IPS-15b (cell line): ENCODE data around the gene TMEM135.

Experiments
- H3K27me3 ChIP-seq: one replicate; pipeline ENCODE4 v1.6.1; 2013; ENCODE audit warnings: low read length; ENCODE audit not compliant: control insufficient read depth, insufficient read depth
- H3K36me3 ChIP-seq: one replicate; pipeline ENCODE4 v1.6.1; 2013; ENCODE audit warnings: low read length; ENCODE audit not compliant: control insufficient read depth, insufficient read depth
- H3K4me1 ChIP-seq: one replicate; pipeline ENCODE4 v1.6.1; 2013; ENCODE audit warnings: mild to moderate bottlenecking, low read length; ENCODE audit not compliant: control insufficient read depth, insufficient read depth
- H3K4me3 ChIP-seq: one replicate; pipeline ENCODE4 v1.5.1; 2013; ENCODE audit warnings: low read depth, low read length
- H3K9ac ChIP-seq: one replicate; pipeline ENCODE4 v1.6.1; 2013; ENCODE audit warnings: low read depth, mild to moderate bottlenecking, low read length
- H3K9me3 ChIP-seq: one replicate; pipeline ENCODE4 v1.6.1; 2013; ENCODE audit warnings: mild to moderate bottlenecking, low read length; ENCODE audit not compliant: control insufficient read depth, insufficient read depth

TMEM135 gene

DNA sequence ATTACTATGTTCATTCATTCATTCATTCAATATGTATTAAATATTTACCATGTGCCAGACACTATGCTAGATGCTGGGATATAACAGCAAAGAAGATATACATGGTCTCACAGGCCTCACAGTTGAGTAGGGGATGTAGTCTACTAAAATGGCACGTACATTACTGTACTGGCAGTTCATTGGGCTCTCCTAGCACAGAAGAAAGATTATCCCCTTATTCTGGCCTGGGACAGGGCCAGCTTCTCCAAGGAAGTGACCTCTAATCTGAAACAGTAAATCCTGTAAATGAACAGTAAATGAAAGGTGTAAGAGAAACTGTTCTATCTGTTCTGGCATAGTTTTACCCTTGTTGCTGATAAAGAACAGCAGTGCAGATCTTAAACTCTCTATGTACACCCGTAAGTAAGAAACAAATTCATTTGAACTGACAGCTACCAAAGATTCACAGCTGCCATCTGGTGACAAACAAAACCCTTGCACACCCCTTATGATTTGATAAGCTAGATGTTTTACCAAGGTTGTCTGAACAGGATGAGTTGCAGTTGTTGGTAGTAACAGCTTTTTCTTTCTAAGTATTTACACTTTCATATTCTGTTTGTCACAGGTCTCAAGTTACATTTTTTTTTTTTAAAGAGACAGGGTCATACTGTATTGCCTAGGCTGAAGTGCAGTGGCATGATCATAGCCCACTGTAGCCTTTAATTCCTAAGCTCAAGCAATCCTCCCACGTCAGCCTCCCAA is 263.1 kb downstream of the TMEM135 start:
- Histone ChIP-seq H3K27me3 (no peaks in the 10 kb centered on the region), H3K9me3 (no peaks in the 10 kb centered on the region), H3K36me3 (no peaks in the 10 kb centered on the region), H3K9ac (no peak overlapping the region), H3K4me1 (peaks cover 10% of the 10 kb centered on the region), H3K4me3 (no peak overlapping the region)

DNA sequence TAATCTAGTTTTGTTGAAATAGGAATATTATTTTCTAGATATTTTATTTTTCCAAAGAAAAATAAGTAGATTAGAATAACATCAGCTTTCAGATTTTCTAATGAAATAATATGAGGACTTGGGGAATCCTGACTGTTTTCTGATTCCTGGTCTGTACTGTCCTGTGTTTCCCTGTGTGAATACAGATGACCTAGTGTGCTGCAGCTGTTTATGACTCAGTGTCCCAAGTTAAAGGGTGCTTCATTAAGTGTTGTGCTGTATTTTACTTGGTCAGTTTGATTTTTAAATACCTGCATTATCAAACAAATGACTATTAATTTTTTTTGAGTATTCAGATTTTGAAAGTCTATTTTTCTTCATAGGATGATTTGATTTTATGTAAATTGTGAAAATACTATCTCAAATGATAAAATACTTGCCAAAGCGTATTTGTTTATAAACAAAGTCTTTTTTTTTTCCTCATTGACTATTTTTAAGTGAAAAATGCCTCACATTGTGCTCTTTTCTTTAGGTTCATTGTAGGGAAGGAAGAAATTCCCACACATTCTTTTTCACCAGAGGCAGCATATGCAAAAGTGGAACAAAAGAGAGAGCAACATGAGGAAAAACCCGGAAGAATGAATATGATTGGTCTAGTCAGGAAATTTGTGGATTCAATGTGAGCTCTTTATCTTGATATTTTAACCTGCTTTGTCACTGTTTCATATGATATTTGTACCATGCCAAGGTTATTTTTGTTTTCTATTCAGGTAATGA is 264.2 kb downstream of the TMEM135 start:
- no peak overlapping the region for H3K4me3 ChIP-seq
- no peaks in the 10 kb centered on the region for H3K27me3 ChIP-seq
- no peaks in the 10 kb centered on the region for H3K36me3 ChIP-seq
- H3K9ac ChIP-seq, result no peak overlapping the region
- peaks cover 10% of the 10 kb centered on the region for H3K4me1 ChIP-seq
- no peaks in the 10 kb centered on the region for H3K9me3 ChIP-seq

DNA sequence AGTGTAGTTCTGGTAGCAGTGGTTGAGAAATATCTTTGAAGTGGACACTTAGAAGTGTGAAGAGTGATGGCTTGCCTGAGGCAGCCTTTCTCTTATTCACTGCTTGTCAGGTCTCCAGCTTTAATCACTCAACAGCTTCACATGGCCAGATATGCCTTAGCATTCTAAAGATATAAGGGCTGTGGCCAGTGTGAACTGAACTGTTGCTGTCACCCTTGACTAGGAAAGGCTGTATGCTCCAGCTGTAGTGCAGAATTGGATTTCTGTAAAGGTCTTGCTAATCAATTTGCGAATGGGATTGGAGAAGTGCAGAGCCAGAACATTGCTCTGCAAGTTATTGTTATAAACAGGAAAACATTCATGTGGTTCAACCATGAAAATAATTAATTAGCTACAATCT is 266.7 kb downstream of the TMEM135 start:
- no peak overlapping the region for H3K9ac ChIP-seq
- no peak overlapping the region for H3K4me3 ChIP-seq
- no peaks in the 10 kb centered on the region for H3K36me3 ChIP-seq
- no peaks in the 10 kb centered on the region for H3K27me3 ChIP-seq
- peaks cover 10% of the 10 kb centered on the region for H3K4me1 ChIP-seq
- no peaks in the 10 kb centered on the region for H3K9me3 ChIP-seq

DNA sequence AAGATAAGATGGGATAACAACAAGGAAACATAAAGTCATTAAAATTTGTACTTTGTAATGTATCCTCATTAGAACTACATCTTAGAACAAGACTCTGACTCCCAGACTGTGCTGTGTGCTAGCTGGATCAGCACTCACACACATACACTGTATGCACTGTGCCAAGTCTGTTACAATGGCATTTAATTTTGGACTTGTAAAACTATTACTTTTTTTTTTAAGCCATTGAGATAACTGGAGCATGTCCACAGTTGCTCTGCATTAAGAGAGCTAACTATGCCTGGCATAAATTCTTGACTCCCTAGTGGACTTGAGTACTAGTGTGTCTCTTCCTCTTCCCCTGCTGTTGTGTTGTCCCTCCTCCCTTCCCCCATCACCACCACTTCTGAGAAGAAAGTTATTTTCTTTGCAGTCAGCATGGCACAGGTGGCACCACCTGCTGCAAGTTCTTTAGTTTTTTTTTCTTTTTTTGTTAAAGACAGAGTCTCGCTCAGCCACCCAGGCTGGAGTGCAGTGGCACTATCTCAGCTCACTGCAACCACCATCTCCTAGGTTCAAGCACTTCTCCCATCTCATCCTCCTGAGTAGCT is 268.6 kb downstream of the TMEM135 start:
- peaks cover 7% of the 10 kb centered on the region for H3K4me1 ChIP-seq
- no peaks in the 10 kb centered on the region for H3K9me3 ChIP-seq
- no peak overlapping the region for H3K4me3 ChIP-seq
- H3K27me3 ChIP-seq, result no peaks in the 10 kb centered on the region
- no peaks in the 10 kb centered on the region for H3K36me3 ChIP-seq
- H3K9ac ChIP-seq, result no peak overlapping the region

DNA sequence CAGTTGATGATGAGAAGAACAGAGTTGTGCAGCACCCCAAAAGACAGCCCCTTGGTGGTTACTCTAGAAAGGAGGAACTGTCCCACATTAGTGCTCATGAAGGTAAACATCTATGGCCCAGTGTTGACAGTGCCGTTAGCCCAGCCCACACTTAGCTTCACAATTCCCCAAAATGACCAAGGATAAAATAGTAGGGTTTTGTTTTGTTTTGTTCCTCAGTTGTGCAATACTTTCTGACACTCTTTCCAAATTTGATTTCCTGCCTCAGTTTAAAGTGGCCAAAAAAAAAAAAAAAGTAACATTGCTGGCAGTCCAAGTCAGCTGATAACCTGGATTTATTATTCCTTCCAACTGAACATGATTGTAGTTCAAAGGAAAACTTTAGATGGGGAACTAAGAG is 269.4 kb downstream of the TMEM135 start:
- Histone ChIP-seq H3K9ac (no peak overlapping the region), H3K4me1 (peaks cover 3% of the 10 kb centered on the region), H3K36me3 (no peaks in the 10 kb centered on the region), H3K27me3 (no peaks in the 10 kb centered on the region), H3K9me3 (no peaks in the 10 kb centered on the region), H3K4me3 (no peak overlapping the region)

DNA sequence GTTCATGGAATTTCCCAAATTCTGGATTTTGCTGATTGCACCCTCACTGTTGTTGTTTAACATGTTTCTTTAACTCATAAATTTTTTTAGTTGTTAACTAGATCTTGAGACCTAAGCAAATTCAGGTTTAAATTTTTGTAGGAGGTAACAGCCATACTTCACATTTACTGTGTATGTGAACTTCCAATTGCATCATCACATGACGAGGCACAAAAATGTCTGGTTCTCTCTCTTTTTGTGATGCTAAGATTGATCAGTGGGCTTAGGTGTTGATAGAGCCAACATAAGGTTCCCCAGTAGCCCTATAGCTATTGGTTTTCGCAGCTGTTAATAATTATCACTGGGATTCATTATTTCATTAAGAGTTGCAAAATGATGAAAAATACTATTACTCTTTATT is 277.5 kb downstream of the TMEM135 start:
- no peaks in the 10 kb centered on the region for H3K36me3 ChIP-seq
- no peaks in the 10 kb centered on the region for H3K27me3 ChIP-seq
- no peaks in the 10 kb centered on the region for H3K4me1 ChIP-seq
- no peak overlapping the region for H3K4me3 ChIP-seq
- no peaks in the 10 kb centered on the region for H3K9me3 ChIP-seq
- no peak overlapping the region for H3K9ac ChIP-seq

DNA sequence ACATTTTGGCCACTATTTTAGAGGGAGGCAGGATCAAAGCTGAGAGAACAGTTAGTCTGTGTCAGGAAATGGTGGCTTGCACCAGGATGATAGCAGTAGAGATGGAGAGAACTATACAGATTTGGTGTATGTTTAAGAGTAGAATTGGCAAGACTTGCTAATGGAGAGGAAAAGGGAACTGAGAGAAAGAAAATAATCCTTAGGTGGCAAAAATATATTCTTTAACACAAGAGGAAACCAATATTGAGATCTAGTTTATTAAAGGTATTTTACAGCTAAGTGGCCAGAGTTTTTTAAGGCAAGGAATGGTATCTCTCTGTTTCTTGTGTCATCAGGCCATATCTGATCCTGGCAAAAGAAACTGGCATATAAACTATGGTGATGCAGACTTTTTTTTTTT is 278.8 kb downstream of the TMEM135 start:
- no peak overlapping the region for H3K4me3 ChIP-seq
- H3K27me3 ChIP-seq, result no peaks in the 10 kb centered on the region
- H3K36me3 ChIP-seq, result no peaks in the 10 kb centered on the region
- H3K9me3 ChIP-seq, result no peaks in the 10 kb centered on the region
- H3K4me1 ChIP-seq, result no peaks in the 10 kb centered on the region
- H3K9ac ChIP-seq, result no peak overlapping the region

DNA sequence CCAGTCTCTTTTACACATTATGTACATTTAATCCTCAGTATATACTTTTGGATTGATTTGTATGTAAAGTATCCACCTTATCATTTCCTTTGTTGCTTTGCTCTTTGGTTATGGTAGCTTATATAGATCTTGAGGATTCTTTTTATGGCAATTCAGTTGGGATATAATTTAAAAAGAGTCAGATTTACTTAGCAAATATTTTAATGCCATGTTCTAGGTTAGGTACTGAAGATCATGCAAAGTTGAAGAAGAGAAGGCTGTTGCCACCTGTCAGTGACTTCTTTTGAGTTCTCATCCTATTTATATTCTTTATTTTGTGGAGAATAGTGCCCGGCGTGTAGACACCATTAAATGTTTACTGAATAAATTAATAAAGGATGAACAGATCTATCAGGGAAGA is 279.7 kb downstream of the TMEM135 start:
- Histone ChIP-seq H3K9ac (no peak overlapping the region), H3K9me3 (no peaks in the 10 kb centered on the region), H3K4me3 (no peak overlapping the region), H3K36me3 (no peaks in the 10 kb centered on the region), H3K4me1 (no peaks in the 10 kb centered on the region), H3K27me3 (no peaks in the 10 kb centered on the region)

DNA sequence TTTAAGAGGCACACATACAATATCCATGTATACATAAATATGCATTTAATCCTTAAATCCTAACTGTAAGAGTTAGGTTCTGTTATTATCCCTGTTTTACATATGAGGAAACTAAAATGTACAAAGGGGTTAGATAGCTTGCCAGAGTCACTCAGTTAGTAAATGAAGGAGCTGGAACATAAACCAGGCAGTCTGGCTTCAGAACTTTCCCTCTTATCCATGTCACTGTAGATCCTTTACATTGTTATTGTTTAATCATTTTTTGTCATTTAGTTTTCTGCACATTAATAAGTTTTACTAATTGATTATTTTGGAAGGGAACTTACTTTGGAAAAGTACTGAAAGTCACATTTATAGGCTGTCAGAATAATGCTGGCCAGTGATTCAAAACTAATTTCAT is 282.4 kb downstream of the TMEM135 start:
- Histone ChIP-seq H3K36me3 (no peaks in the 10 kb centered on the region), H3K4me3 (no peak overlapping the region), H3K9ac (no peak overlapping the region), H3K9me3 (no peaks in the 10 kb centered on the region), H3K4me1 (no peaks in the 10 kb centered on the region), H3K27me3 (no peaks in the 10 kb centered on the region)

DNA sequence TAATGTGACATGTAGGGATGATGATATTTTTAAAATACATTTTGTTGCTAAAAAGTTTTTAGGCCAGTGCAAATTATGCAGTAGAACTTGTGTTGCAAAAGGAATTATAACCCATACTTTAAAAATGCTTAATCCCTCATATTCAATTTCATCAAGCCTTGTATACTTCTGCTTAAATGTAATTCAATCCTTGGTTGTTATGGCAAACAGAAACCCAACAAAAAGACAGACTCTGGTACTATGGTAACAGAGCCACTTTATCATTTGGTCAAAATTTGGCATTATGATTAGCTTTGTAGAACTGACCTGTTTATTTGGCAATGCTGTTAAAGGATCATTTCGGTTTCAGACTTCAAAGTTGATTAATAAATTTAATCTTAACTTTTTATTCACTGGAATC is 284.8 kb downstream of the TMEM135 start:
- Histone ChIP-seq H3K4me3 (no peak overlapping the region), H3K27me3 (no peaks in the 10 kb centered on the region), H3K9ac (no peak overlapping the region), H3K4me1 (no peaks in the 10 kb centered on the region), H3K9me3 (no peaks in the 10 kb centered on the region), H3K36me3 (no peaks in the 10 kb centered on the region)

DNA sequence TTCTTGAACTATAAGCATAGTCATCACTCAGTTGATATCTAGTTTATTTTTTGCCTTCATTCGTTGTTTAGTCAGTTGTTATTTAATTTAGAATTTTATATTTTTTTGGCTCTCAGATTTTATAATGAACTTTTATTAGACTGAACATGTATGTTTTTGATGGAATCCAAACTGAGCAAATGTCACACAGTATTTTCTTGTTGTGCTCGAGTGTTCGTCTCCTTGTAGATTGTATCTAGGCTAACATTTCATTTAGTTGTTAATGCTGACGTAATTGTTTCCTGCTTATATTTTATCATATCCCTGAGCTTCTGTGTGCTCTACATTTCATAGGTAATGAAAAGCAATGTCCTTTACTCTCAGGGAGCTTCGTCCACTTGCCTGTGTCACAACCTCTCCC is 286.2 kb downstream of the TMEM135 start:
- Histone ChIP-seq H3K4me3 (no peak overlapping the region), H3K9ac (no peak overlapping the region), H3K27me3 (no peaks in the 10 kb centered on the region), H3K36me3 (no peaks in the 10 kb centered on the region), H3K9me3 (no peaks in the 10 kb centered on the region), H3K4me1 (no peaks in the 10 kb centered on the region)
